ENCODE results near the gene DENND1B. TPM values are rescaled to one million over a fixed set of nuclear protein-coding genes. Genes with fewer than 3 reads are reported as not detected.

DENND1B gene
- total RNA-seq, 4 donors from 2014 or later, result 9.0 to 40.2 (median 10.8) TPM

GRCh38 chr1:197481101-197481500 lies 294.2 kb downstream of the DENND1B start:
- Histone ChIP-seq H3K36me3 (no peaks in the 10 kb centered on the region), H3K4me3 (no peak overlapping the region), H3K27ac (no peak overlapping the region), H3K4me1 (no peaks in the 10 kb centered on the region), H3K27me3 (no peaks in the 10 kb centered on the region), H3K9me3 (no peaks in the 10 kb centered on the region)
- no peak for DNase-seq (ENCODE audit: low spot score in 2 of 2)
- TF ChIP-seq EP300 (IDR thresholded peaks at IDR 0.05) (no peak), POLR2A (IDR thresholded peaks at IDR 0.05) (no peak), CTCF (IDR thresholded peaks at IDR 0.05) (no peak)
- WGBS, 2 donors, result 47 to 68% methylated on average over 4 of the region's 4 CpGs

- DNase-seq (ENCODE audit: low spot score in 2 of 2), result no peak
- WGBS, 2 donors, result 86 to 90% methylated on average over 6 of the region's 6 CpGs
- Histone ChIP-seq H3K9me3 (no peaks in the 10 kb centered on the region), H3K36me3 (no peaks in the 10 kb centered on the region), H3K27me3 (no peaks in the 10 kb centered on the region), H3K27ac (no peak overlapping the region), H3K4me3 (no peak overlapping the region), H3K4me1 (no peaks in the 10 kb centered on the region)
- no peak for TF ChIP-seq CTCF (IDR thresholded peaks at IDR 0.05)
- no peak for TF ChIP-seq EP300 (IDR thresholded peaks at IDR 0.05)
- TF ChIP-seq POLR2A (IDR thresholded peaks at IDR 0.05), result no peak
Measured at GRCh38 chr1:197480446-197480845, 294.8 kb downstream of the DENND1B start.

GRCh38 chr1:197472141-197472540 lies 303.1 kb downstream of the DENND1B start:
- WGBS, 2 donors, result 75 to 83% methylated on average over 3 of the region's 3 CpGs
- no peaks in the 10 kb centered on the region for H3K36me3 ChIP-seq
- H3K27ac ChIP-seq, result no peak overlapping the region
- H3K27me3 ChIP-seq, result no peaks in the 10 kb centered on the region
- no peaks in the 10 kb centered on the region for H3K9me3 ChIP-seq
- peaks cover 0 to 5% (median 0%) of the 10 kb centered on the region in 4 donors for H3K4me1 ChIP-seq
- no peak for DNase-seq (ENCODE audit: low spot score in 2 of 2)
- no peak overlapping the region for H3K4me3 ChIP-seq
- TF ChIP-seq CTCF (IDR thresholded peaks at IDR 0.05), result no peak
- TF ChIP-seq POLR2A (IDR thresholded peaks at IDR 0.05), result no peak
- no peak for TF ChIP-seq EP300 (IDR thresholded peaks at IDR 0.05)

GRCh38 chr1:197471248-197471985 lies 303.9 kb downstream of the DENND1B start:
- Histone ChIP-seq H3K9me3 (no peaks in the 10 kb centered on the region), H3K4me3 (no peak overlapping the region), H3K27me3 (no peaks in the 10 kb centered on the region), H3K36me3 (no peaks in the 10 kb centered on the region), H3K27ac (no peak overlapping the region), H3K4me1 (peaks cover 0 to 5% (median 0%) of the 10 kb centered on the region in 4 donors)
- no peak for DNase-seq (ENCODE audit: low spot score in 2 of 2)
- WGBS, 2 donors, result 32 to 37% methylated on average over 9 of the region's 9 CpGs
- TF ChIP-seq CTCF (IDR thresholded peaks at IDR 0.05), result no peak
- no peak for TF ChIP-seq EP300 (IDR thresholded peaks at IDR 0.05)
- TF ChIP-seq POLR2A (IDR thresholded peaks at IDR 0.05), result no peak

- no peak for DNase-seq (ENCODE audit: low spot score in 2 of 2)
- Histone ChIP-seq H3K4me1 (peaks cover 0 to 5% (median 0%) of the 10 kb centered on the region in 4 donors), H3K36me3 (no peaks in the 10 kb centered on the region), H3K9me3 (no peaks in the 10 kb centered on the region), H3K27ac (no peak overlapping the region), H3K27me3 (no peaks in the 10 kb centered on the region), H3K4me3 (no peak overlapping the region)
- TF ChIP-seq EP300 (IDR thresholded peaks at IDR 0.05), result no peak
- no peak for TF ChIP-seq CTCF (IDR thresholded peaks at IDR 0.05)
- no peak for TF ChIP-seq POLR2A (IDR thresholded peaks at IDR 0.05)
- WGBS, 2 donors, result 79% methylated on average over 1 of the region's 1 CpG
Measured at GRCh38 chr1:197470330-197470729, 304.9 kb downstream of the DENND1B start.
